ENCODE data around the gene PDAP1.
A peak's percentile ranks its signal among the peaks of the same experiment; 100 is the strongest.

Gene PDAP1

GRCh38 chr7:99451936-99452335, 43.5 kb upstream of the PDAP1 start:
- no peak for TF ChIP-seq CTCF (IDR thresholded peaks at IDR 0.05)

DNA sequence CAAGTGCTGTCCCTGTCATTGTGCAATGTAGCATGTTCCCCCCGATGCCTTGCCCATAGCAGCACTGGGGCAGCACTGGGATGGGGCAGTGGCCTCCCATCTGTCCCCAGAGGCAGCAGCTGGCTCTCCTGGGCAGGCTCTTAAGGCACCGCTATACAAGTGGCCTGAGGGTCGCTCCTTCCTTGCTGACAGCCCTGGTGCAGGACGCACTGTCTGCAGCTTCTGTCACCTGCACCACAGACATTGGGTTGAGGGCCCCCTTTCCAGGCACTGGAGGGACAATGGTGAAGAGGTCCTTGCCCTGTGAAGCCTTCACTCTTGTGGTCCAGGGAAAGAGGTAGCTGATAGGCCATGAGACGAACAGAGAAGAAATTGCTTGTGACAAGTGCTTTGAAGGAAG, 40.9 kb upstream of the PDAP1 start:
- TF ChIP-seq CTCF (IDR thresholded peaks at IDR 0.05), result no peak

- no peak for TF ChIP-seq CTCF (IDR thresholded peaks at IDR 0.05)
Observed at GRCh38 chr7:99448855-99449254, 40.5 kb upstream of the PDAP1 start.

GRCh38 chr7:99447943-99448342, 39.5 kb upstream of the PDAP1 start:
- peak; percentile 54 for TF ChIP-seq CTCF (IDR thresholded peaks at IDR 0.05)

DNA sequence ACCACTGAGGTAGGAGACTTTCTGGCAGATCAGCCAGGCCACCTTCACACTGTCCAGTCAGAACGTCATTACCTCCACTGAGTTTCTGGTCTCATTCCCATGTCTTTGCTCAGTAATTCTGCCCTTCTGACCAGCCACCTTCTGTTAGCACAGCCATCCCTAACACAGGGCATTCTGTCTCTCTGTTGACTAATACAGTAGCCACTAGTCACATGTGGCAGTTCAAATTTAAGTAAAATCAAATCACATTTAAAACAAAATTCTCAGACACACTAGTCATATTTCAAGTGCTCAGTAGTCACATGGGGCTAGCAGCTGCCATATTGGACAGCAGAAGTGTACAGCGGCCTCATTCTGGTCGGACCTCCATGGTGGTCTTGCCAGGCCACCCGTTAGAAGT, 37.7 kb upstream of the PDAP1 start:
- TF ChIP-seq CTCF (IDR thresholded peaks at IDR 0.05), result no peak

DNA sequence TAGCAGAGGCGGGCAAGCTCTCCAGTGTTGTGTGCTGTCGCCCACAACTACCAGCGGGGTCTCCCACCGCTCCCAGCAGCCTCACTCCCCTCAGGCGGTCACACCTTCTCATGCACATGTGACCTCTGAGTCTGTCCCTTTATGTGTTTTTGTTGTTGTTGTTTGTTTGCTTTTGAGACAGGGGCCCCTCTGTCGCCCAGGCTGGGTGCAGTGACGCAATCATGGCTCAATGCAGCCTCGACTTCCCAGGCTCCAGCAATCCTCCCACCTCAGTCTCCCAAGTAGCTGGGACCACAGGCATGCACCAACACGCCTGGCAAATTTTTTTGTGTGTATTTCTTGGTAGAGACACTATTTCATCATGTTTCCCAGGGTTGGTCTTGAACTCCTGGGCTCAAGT, 31.8 kb upstream of the PDAP1 start:
- TF ChIP-seq CTCF (IDR thresholded peaks at IDR 0.05), result no peak

GRCh38 chr7:99438573-99439480, 30.4 kb upstream of the PDAP1 start, which contains the start of the genes CPSF4 and PTCD1:
Gene CPSF4, plus strand, starts transcription at chr7:99438943. Its CDS starts 140 bp downstream, at chr7:99439083.
Gene PTCD1, minus strand, starts transcription at chr7:99438798. Its CDS starts 3,556 bp downstream, at chr7:99435242.
- no peak for TF ChIP-seq CTCF (IDR thresholded peaks at IDR 0.05)
